SW 1271 (cell line): ENCODE measurements around the gene EFS.
A peak's percentile ranks its signal among the peaks of the same experiment; 100 is the strongest.
"Not testable (repeated sequence)": the region's sequence is repeated elsewhere in the genome, so short reads cannot be mapped to it uniquely, and the experiment has no call there.

Source experiments
- DNase-seq, 2 experiments: peaks; one replicate each; lab custom pipeline; 2025; lab: John Stamatoyannopoulos, UW

Gene EFS

GRCh38 chr14:23398348-23398747 is 33.4 kb upstream of the EFS start:
- no peak for DNase-seq

- no peak for DNase-seq
Measured at GRCh38 chr14:23396781-23397407, 31.9 kb upstream of the EFS start.

- DNase-seq: no peak
Measured at GRCh38 chr14:23396126-23396525, 31.2 kb upstream of the EFS start.

- DNase-seq: no peak
Measured at GRCh38 chr14:23392613-23393012, 27.6 kb upstream of the EFS start.

- DNase-seq: not testable (repeated sequence)
Measured at GRCh38 chr14:23389871-23390270, 24.9 kb upstream of the EFS start.

- DNase-seq: no peak
Measured at GRCh38 chr14:23389396-23389795, 24.4 kb upstream of the EFS start.

- DNase-seq: no peak
Measured at GRCh38 chr14:23388996-23389395, 24.0 kb upstream of the EFS start.

- DNase-seq: no peak
Measured at GRCh38 chr14:23387916-23388882, 23.2 kb upstream of the EFS start.

GRCh38 chr14:23386999-23387398 is 22.0 kb upstream of the EFS start:
- DNase-seq: no peak

GRCh38 chr14:23386266-23386657 is 21.3 kb upstream of the EFS start:
- not testable (repeated sequence) for DNase-seq

- DNase-seq: no peak
Measured at GRCh38 chr14:23385642-23386265, 20.8 kb upstream of the EFS start.

- DNase-seq: no peak
Measured at GRCh38 chr14:23385244-23385641, 20.3 kb upstream of the EFS start.

- no peak for DNase-seq
Measured at GRCh38 chr14:23384364-23385080, 19.6 kb upstream of the EFS start.

GRCh38 chr14:23382731-23383440 is 17.9 kb upstream of the EFS start:
- no peak for DNase-seq

GRCh38 chr14:23382276-23382675 is 17.3 kb upstream of the EFS start:
- DNase-seq: no peak

- DNase-seq: peak in 1 of 2 experiments; percentile 72
Measured at GRCh38 chr14:23381871-23382270, 16.9 kb upstream of the EFS start.

GRCh38 chr14:23380976-23381375 is 16.0 kb upstream of the EFS start:
- no peak for DNase-seq

- no peak for DNase-seq
Measured at GRCh38 chr14:23380197-23380914, 15.4 kb upstream of the EFS start.

- no peak for DNase-seq
Measured at GRCh38 chr14:23379366-23380196, 14.6 kb upstream of the EFS start.
